Type B pancreatic cell (in vitro differentiated cells): ENCODE results near the gene EGFL7. TPM values are rescaled to one million over a fixed set of nuclear protein-coding genes. Genes with fewer than 3 reads are reported as not detected.

ENCODE experiments used
- DNase-seq: peaks from one replicate; pipeline ENCODE4 v3.0.0; 2021; ENCODE audit warnings: mixed read lengths; ENCODE audit not compliant: unreplicated experiment; ENCODE audit errors: extremely low spot score
- H3K27ac Mint-ChIP-seq: 2 replicates; pipeline ENCODE4 v1.8.0; 2021; ENCODE audit warnings: mild to moderate bottlenecking, mixed read lengths
- H3K27me3 Mint-ChIP-seq: 2 replicates; pipeline ENCODE4 v1.8.0; 2021; ENCODE audit warnings: mixed read lengths
- H3K36me3 Mint-ChIP-seq: 2 replicates; pipeline ENCODE4 v1.8.0; 2021; ENCODE audit warnings: mixed read lengths
- H3K4me1 Mint-ChIP-seq: one replicate; pipeline ENCODE4 v1.8.0; 2021; ENCODE audit warnings: mixed read lengths; ENCODE audit not compliant: unreplicated experiment
- H3K4me3 Mint-ChIP-seq: 2 replicates; pipeline ENCODE4 v1.8.0; 2021; ENCODE audit warnings: mild to moderate bottlenecking, mixed read lengths
- H3K9me3 Mint-ChIP-seq: 2 replicates; pipeline ENCODE4 v1.8.0; 2021; ENCODE audit warnings: mixed read lengths
- total RNA-seq: library from RNA; stranded (reverse); gene quantifications from 2 replicates; pipeline ENCODE4 v1.2.1, GENCODE V29; 2021; ENCODE audit warnings: low replicate concordance
- TF ChIP-seq, protein P1 (sequence below): fragments of 200-600 bp; sonication (generic); conservative IDR thresholded peaks from 2 replicates; pipeline ENCODE4 v1.5.0; 2021; ENCODE audit warnings: antibody characterized with exemption, mild to moderate bottlenecking

The EGFL7 gene
- total RNA-seq, 1 donor from 2014 or later = 20.7 TPM

GRCh38 chr9:136623842-136624183 is 38.9 kb upstream of the EGFL7 start:
- Mint-ChIP-seq H3K9me3 (no peaks in the 10 kb centered on the region), H3K4me1 (peaks cover 15% of the 10 kb centered on the region), H3K4me3 (no peak overlapping the region), H3K27me3 (no peaks in the 10 kb centered on the region), H3K27ac (no peak overlapping the region), H3K36me3 (no peaks in the 10 kb centered on the region)
- DNase-seq = no peak
- TF ChIP-seq, protein P1, sequence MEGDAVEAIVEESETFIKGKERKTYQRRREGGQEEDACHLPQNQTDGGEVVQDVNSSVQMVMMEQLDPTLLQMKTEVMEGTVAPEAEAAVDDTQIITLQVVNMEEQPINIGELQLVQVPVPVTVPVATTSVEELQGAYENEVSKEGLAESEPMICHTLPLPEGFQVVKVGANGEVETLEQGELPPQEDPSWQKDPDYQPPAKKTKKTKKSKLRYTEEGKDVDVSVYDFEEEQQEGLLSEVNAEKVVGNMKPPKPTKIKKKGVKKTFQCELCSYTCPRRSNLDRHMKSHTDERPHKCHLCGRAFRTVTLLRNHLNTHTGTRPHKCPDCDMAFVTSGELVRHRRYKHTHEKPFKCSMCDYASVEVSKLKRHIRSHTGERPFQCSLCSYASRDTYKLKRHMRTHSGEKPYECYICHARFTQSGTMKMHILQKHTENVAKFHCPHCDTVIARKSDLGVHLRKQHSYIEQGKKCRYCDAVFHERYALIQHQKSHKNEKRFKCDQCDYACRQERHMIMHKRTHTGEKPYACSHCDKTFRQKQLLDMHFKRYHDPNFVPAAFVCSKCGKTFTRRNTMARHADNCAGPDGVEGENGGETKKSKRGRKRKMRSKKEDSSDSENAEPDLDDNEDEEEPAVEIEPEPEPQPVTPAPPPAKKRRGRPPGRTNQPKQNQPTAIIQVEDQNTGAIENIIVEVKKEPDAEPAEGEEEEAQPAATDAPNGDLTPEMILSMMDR = no peak

DNA sequence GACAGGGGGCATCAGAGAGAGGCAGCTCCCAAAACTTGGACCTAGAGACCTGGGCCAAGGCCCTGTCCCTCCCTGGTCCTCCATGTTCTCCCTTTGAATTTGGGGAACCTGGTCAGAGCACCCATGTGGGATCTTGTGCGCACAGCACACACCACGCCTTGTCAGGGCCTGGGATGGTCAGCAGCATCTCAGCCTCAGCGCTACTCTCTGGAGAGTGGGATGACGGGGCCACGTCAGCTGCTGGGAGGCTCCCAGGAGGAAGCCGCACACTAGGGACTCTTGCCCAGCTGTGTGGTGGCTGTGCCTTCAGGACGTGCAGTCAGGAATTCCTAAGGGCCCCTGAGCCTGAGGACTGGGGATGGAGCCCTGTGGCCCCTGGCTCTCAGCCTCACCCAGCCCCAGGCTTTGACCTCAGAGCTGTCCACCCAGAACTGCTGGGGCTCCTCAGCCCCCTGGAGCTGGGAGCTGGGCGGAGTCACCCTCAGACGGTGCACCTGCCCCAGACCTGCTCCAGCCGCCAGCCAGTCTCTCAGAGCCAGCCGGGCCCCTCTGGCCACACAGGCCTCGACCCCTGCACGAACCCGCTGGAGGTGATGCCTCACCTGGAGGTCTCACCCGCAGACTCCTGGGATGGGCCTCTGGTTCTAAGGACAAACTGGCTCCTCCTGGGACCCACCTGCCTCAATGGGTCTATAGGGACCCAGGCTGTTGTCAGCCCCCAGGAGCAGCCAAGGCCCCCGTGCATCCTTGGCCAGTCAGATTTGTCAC is 38.3 kb upstream of the EGFL7 start:
- Mint-ChIP-seq H3K27me3 (no peaks in the 10 kb centered on the region), H3K27ac (no peak overlapping the region)
- no peak for DNase-seq

DNA sequence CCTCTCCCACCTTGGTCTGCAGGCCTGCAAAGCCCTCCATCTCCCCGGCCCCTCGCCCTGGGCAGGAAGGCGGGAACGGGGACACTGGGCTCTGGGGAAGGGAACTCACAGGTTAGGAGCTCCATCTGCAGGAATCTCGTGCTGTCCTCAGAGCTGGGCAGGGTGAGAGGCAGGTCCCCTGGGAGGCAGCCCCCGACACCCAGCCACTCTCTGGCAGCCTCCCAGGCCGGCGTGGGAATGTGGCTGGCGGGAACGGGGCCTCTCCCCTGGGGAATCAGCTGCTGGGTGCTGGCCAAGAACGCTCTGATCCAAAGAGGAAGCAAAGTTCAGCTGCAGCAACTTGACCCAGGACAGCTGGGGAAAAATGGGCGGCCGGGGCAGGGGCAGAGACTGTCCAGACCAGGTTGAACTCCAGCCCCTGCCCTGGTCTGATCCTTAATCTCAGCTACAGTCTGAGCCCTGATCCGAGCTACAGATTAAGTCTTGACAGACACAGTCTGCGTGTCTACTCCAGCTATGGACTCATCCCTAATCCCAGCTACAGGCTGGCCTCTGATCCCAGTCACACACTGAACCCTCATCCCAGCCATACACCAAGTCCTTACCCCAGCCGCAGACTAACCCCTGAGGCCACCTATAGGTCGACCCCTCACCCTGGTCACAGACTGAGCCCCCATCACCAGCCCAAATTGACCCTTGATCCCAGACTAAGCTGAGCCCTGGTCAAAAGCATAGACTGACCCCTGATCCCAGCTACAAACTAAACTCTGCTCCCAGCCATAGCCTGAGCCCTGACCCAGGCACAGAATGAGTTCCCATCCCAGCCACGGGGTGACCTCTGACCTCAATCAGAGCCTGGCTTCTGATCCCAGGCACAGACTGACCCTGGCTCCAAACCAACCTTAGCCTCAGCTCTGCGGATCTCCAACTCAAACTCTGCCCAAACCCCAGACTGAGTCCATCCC is 37.3 kb upstream of the EGFL7 start:
- peak overlapping the region; percentile 39 for H3K27ac Mint-ChIP-seq
- TF ChIP-seq, protein P1 = peak; percentile 55
- H3K4me1 Mint-ChIP-seq = peaks cover 11% of the 10 kb centered on the region
- no peaks in the 10 kb centered on the region for H3K36me3 Mint-ChIP-seq
- H3K9me3 Mint-ChIP-seq = no peaks in the 10 kb centered on the region
- no peaks in the 10 kb centered on the region for H3K27me3 Mint-ChIP-seq
- H3K4me3 Mint-ChIP-seq = no peak overlapping the region
- DNase-seq = no peak

More for the DNA sequence above, 38.3 kb upstream of the EGFL7 start:
- Mint-ChIP-seq H3K9me3 (no peaks in the 10 kb centered on the region), H3K4me3 (no peak overlapping the region), H3K36me3 (no peaks in the 10 kb centered on the region), H3K4me1 (peaks cover 11% of the 10 kb centered on the region)
- TF ChIP-seq, protein P1 = no peak

DNA sequence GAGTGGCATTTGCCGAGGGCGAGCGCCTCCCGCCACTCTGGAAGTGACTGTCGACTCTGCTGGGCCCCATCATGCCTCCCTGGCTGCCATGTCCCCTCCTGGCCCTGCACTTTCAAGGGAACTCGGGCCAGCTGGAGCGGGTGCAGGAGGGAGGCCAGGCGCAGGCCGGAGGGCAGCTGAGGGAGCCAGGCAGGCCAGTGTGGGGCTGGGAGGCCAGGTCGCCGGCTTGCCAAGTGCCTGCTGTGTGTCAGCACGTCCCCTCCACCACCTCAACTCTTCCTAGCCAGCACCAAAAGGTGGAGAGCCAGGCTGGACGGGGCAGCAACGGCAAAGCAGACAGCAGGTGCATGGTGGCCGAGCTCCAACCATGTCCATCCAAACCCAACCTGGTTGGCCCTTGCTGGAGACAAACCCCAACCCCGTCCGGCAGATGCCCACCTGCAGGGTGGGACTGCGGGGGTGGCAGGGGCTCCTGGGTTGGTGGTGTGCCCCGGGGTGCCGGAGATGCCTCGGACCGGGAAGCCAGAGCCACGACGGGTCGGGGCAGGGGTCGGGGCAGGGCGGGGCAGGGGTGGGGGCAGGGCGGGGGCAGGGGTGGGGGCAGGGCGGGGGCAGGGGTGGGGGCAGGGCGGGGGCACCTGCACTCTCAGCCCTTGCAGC is 36.5 kb upstream of the EGFL7 start:
- no peaks in the 10 kb centered on the region for H3K9me3 Mint-ChIP-seq
- no peaks in the 10 kb centered on the region for H3K36me3 Mint-ChIP-seq
- H3K4me1 Mint-ChIP-seq = peaks cover 11% of the 10 kb centered on the region
- H3K4me3 Mint-ChIP-seq = no peak overlapping the region
- no peaks in the 10 kb centered on the region for H3K27me3 Mint-ChIP-seq
- TF ChIP-seq, protein P1 = no peak
- peak overlapping the region; percentile 39 for H3K27ac Mint-ChIP-seq
- DNase-seq = no peak

DNA sequence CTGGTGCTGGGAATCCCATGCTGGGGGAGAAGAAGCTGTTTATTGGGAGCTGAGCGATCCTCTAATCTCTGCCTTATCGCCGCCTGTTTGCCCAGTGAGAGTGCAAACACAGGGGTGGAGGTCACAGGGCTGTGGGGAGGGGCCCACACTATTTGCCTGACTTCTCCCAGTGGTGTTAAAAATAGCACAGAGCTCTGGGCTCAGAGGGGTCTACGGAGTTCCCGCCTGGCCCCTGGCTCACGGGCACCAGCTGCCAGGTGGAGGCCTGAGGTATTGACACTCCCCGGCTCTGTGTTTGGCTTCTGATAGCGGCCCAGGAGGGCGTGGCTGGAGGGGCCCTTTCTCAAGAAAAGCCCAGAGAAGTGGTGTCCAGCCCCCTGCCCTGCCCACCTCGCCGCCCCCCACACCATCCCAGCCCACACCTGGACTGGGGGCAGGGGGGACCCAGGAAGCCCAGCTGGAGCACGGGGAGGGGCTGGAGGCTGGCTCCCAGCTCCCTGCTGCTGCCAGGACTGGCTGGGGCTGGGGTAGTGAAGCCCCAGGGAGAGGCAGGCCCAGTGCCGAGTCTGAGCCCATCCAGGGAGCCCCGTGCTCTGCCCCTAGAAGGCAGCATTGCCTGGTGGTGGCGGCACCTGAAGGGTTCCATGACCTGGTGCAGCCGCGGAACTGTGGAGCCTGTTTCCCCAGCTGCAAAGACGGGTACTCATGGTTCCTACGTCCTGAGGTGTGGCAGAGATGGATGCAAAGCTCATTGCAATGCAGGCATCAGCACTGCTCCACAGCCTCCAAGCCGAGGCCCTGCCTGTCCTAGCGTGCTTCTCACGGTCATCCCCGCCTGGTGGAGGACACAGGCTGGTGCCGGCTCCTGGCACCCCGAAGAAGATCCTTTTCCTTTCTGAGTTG is 35.7 kb upstream of the EGFL7 start:
- no peak for DNase-seq

More for the DNA sequence above, 35.7 kb upstream of the EGFL7 start:
- Mint-ChIP-seq H3K36me3 (no peaks in the 10 kb centered on the region), H3K4me1 (peaks cover 11% of the 10 kb centered on the region), H3K27me3 (no peaks in the 10 kb centered on the region), H3K4me3 (peak overlapping the region; percentile 44), H3K27ac (no peak overlapping the region), H3K9me3 (no peaks in the 10 kb centered on the region)
- TF ChIP-seq, protein P1 = peak; percentile 51
